ENCODE data around the gene OR2T5.
"Not testable (repeated sequence)": the region's sequence is repeated elsewhere in the genome, so short reads cannot be mapped to it uniquely, and the experiment has no call there.

DNA sequence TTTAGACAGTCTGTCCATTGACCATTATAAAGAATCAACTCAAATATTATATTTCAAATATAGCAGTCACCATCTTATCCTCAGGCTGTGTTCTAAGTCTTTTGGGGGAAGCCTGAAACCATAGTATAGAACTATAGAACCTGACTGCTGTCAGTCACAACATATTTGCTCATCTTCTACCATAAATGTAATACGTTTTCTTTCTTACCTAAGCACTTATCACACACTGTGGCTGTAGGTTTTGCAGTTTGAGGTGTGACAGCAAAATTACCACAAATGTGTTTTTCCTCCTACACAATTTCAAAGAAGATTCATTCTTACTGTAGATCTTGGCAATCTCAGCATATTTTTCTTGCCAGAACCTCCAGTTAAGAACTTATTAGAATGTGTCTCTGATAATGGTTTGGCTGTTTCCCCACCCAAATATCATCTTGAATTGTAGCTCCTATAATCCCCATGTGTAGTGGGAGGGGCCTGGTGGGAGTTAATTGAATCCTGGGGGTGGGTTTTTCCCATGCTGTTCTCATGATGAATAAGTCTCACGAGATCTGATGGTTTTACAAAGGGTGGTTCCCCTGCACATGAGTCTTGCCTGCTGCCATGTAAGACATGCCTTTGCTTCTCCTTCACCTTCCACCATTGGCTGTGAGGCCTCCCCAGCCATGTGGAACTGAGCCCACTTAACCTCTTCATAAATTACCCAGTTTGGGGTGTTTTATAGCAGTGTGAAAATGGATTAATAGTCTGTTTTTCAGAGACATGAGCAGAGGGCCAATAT is 45.7 kb upstream of the OR2T5 start:
- TF ChIP-seq POLR2AphosphoS5, POLR2A (IDR thresholded peaks at IDR 0.05): not testable (repeated sequence)

Data from upper lobe of left lung (tissue), 4 donors.